ENCODE data around the gene APOM.

APOM gene

GRCh38 chr6:31658158-31658688 lies 2.5 kb downstream of the APOM start:
- no peak for DNase-seq (ENCODE audit: low read depth)

- no peak for DNase-seq (ENCODE audit: low read depth)
Measured at GRCh38 chr6:31658983-31659648, 3.4 kb downstream of the APOM start.

DNA sequence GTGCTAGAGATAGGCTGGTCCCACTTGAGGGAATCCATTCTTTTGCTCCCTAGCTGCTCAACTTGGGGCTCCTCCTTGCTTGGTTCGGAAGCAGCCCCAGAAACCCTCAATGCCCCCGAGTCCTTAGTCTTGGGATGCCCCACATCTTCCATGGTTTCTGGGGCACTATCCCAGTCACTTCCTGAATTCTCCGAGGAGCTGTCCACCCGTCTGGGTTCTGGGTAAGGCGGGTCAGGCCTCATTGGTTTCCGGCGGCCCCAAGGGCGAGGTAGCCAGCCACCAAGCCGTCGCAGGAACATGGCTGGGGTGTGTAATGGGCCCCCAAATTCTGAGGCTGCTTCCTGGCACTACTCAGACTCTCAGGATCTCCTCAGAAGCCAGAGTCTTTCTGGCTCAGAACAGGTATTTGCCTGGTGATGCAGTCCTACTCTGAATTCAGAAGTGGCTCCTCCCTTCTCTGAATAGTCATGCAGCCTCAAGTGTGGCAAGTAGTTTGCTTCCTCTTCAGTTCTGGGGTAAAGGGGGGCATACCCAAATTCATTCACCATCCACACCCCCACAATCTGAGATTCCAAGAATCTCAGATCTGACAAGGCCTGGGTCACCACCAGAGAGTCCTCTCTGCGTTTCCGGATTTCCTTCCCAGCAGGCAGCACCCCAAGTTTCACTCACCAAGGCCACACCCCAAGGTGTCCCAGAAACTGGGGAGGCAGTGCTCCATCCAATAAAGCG lies 4.1 kb downstream of the APOM start:
- no peak for DNase-seq (ENCODE audit: low read depth)

DNA sequence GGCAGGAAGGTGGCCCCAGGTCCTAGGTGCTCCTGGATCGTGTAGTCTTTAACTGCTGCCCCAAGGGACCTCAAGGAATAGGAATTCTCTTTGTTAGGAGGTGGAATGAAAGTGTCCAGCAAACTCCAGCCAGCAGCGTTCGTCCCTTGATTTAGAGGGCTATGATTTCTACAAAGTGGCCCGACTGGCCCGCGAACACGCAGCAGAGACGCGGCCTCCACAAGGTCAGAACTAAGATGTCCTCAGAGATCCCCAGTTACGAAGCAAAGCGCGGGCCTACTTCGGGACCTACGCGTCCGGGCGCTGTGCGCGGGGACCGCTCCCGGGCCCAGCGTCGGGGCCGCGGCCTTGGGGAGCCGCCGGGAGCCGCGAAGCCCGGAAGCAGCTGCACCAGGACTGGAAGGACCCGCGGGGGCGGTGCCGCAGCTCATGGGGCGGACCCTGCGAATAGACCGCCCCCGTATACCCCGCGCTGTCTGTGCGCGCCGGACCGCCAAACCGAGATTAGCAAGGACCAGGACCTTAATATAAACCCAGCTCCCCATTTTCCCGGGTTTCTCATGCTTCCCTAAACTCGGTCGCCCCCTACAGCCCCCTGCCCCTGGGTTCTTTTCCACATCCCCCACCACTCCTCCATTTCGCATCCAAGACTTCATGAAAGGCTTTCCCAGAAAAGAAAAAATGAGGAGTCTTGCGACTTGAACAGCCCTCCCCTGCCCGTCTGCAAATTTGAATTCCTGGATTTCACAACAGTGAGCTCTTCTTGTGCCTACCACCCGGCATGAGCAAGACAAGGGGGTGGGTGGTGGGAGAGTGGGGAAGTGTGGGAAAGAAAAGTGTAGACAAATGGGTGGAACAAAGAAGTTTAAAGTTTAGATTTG lies 4.9 kb downstream of the APOM start, which contains the start of gene C6orf47:
C6orf47 (minus strand) TSS at position 398 of the 881 bp plus-strand sequence. CDS start 831 bp downstream, outside the sequence.
- DNase-seq (ENCODE audit: low read depth), result peak; percentile 63

DNA sequence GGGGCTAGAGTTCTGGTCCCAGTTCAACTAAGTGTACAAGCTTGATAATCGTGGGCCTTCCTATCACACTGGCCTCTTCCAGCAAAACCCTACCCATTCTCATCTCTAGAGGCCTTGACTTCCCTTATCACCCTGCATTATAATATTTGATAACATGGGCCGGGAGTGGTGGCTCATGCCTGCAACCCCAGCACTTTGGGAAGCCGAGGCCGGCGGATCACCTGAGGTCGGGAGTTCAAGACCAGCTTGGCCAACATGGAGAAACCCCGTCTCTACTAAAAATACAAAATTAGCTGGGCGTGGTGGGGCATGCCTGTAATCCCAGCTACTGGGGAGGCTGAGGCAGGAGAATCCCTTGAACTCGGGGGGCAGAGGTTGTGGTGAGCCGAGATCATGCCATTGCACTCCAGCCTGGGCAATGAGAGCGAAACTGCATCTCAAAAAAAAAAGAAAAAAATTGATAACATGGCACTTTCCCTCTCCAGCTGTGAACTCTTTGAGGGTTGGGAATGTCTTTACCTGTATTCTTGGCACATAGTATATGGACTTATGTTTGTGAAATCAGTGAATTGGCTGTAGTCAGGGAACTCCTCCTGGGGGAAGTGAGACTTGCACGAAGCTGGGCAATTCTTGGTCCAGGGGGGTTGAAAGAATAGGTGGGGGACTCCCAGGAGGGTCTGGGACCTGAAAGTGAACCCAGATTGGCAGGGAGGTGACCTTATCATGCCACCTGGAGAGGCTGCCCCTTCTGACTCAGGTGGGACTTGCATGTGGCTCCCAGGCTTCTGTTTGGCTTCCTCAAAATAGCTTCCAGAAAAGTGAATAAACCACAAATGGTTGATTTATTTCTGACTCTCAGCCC lies 5.8 kb downstream of the APOM start:
- DNase-seq (ENCODE audit: low read depth), result no peak

DNA sequence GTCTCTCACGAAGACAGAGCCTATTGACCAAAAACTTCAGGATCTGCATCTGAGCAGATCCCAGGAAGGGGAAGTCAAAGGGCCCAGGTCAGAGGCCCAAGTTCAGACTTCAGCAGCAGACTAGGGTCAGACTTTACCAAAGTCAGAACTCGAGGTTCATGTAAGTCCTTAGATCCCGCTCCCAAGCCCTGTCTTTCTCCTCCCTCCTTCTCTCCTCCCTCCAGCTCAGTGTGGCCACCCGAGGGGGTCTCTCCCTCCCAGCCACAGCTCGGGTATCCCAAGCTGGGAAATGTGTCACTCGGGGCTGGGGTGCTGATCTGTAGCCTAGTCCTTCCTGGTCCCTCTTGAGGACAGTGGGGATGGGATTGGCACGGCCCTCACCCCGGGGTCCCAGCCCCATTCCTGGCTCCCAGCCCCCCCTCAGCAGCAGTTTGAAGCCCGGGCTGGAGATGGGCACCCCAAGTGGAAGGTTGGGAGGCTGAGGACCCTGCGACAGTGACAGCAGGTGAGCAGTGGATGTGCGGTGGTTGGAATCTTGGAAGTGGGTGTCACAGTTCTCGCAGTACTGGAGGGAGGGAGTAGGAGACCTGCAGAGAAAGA lies 6.5 kb downstream of the APOM start:
- no peak for DNase-seq (ENCODE audit: low read depth)

- no peak for DNase-seq (ENCODE audit: low read depth)
Measured at GRCh38 chr6:31663126-31663960, 7.6 kb downstream of the APOM start.

DNA sequence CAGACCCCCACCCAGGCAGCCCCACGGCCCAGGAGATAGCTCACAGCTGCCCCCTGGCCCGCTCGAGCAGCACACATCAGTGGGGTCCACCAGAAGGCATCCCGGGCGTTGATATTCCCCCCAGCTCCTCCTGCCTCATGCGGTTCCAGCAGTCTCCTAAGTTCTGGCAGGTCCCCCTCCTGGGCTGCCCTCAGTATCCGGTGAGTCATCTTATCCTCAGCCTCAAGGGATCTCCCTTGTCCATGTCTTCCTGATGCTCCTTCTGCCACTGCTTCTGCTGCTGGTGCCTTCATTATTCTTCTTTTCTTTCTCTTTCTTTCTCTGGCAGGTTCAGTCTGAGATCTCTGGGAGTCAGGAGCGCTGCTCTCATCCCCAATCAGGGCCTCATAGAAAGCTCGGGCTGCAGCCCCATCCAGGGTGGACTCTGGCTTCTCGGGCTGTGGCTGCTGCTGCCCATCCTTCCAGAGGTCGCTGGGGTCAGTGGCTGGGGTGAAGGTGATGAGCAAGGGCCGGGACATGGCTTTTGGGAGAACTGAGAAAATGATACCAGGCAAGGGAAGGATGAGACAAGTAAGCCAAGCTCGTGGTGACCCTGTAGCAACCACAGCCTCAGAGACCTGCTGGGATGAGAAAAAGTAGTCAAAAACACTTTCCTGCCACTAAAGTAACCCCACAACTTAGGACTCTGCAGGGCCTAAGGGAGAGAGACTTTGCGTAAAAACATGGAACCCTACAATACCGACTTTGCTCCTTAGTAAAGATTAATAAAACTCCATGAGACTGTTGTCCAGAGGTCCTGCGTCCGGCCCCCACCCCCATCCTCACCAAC lies 8.5 kb downstream of the APOM start:
- DNase-seq (ENCODE audit: low read depth), result no peak

GRCh38 chr6:31664790-31665500 lies 9.3 kb downstream of the APOM start, which contains the start of gene GPANK1:
GPANK1 (minus strand) TSS chr6:31664997; CDS start chr6:31664478, 519 bp downstream.
- DNase-seq (ENCODE audit: low read depth), result peak; percentile 83

GRCh38 chr6:31665501-31666336 lies 10.0 kb downstream of the APOM start, which contains the start of gene CSNK2B:
CSNK2B (plus strand) TSS chr6:31666080; CDS start chr6:31666832, 752 bp downstream.
- DNase-seq (ENCODE audit: low read depth), result peak; percentile 97

- DNase-seq (ENCODE audit: low read depth), result no peak
Measured at GRCh38 chr6:31666337-31666965, 10.8 kb downstream of the APOM start.

- DNase-seq (ENCODE audit: low read depth), result no peak
Measured at GRCh38 chr6:31669676-31670075, 14.0 kb downstream of the APOM start, which contains the start of gene LY6G5B. LY6G5B (plus strand) TSS chr6:31669976; CDS start chr6:31670951, 975 bp downstream.

DNA sequence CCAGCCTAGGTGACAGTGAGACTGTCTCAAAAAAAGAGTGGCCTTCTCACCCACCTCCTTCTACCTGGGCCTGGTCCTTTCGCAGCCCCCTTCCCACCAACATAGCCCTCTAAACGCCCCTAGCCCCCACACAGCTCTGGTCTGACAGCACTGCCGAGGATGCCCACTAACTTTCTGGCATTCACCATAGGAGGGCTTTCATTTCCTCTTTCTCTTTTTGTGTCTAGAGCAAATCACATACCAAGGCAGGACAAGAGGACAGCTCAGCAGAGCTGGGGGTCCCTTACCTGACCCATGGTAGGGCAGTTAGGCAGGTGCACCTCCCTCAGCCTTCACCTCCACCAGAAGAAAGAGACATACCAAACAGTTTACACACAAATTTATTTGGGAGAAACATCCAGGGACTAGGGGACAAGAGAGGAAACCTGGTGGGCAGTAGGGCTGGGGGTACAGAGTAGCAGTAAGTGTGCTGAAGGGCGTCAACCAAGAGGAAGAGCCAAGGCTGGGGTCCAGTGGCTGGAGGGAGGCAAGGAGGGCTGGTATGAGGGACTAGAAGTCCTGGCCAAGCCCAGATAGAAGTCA lies 20.7 kb downstream of the APOM start:
- no peak for DNase-seq (ENCODE audit: low read depth)

DNA sequence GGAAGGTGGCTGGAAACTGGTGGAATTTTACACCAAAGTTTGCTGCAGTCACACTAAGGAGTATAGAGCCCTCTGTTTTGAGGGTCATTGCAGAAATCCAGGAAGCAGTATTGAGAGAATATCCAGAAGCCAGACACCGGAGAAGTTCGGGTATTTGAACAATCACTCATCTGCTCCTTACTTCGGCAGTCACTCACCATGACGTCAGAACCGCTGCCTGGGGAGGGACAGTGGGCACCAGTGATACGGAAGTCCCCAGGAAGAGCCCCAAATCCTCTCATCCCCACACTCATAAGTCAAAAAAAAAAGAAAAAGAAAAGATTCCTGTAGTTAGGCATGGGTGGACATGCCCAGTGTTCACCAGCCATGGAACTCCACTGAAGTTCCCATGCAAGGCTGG lies 21.2 kb downstream of the APOM start:
- no peak for DNase-seq (ENCODE audit: low read depth)

DNA sequence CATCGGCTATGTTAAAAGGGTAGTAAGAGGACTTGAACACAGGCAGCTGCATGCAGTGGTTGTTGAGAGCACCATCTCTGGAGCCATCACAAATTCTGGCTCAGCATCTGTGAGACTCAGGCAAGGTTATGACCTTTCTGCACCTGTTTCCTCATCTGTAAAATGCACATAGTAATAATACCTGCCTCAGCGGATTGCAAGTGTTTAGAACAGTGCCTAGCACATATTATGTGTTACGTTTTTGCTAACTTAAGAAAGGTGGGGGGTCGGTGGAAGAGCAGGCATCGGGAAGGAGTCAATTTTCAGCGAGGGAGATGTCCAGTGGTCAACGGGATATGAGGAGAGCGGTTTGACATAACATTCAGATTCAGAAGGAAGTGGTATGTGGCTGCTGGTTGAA lies 22.3 kb downstream of the APOM start:
- DNase-seq (ENCODE audit: low read depth), result no peak

All from activated T-helper 1 cell treated with Interleukin-2 at 50 U/mL for 16 hours (primary cell).